ELR (cell line): ENCODE results near the gene OR2T3.
"Not testable (repeated sequence)": the region's sequence is repeated elsewhere in the genome, so short reads cannot be mapped to it uniquely, and the experiment has no call there.

Experiments used
- DNase-seq: peaks from one replicate; pipeline ENCODE4 v3.0.0-alpha.2; 2015; ENCODE audit warnings: low read depth

OR2T3 gene

GRCh38 chr1:248472111-248472510 is 1.0 kb upstream of the OR2T3 start:
- DNase-seq = not testable (repeated sequence)

GRCh38 chr1:248475660-248476059 is 2.5 kb downstream of the OR2T3 start:
- DNase-seq = not testable (repeated sequence)

- not testable (repeated sequence) for DNase-seq
These were observed 8.8 kb downstream of the OR2T3 start for GRCh38 chr1:248481686-248482579.

GRCh38 chr1:248488289-248488688 is 15.1 kb downstream of the OR2T3 start, which contains the start of gene OR2T5:
TSS of gene OR2T5 (plus strand) at chr1:248488589. CDS start at chr1:248488589, 0 bp downstream.
- not testable (repeated sequence) for DNase-seq

GRCh38 chr1:248496661-248497060 is 23.5 kb downstream of the OR2T3 start:
- not testable (repeated sequence) for DNase-seq

GRCh38 chr1:248500305-248501035 is 27.3 kb downstream of the OR2T3 start:
- DNase-seq = not testable (repeated sequence)

GRCh38 chr1:248507773-248508172 is 34.6 kb downstream of the OR2T3 start, which contains the start of gene OR2G6:
TSS of gene OR2G6 (plus strand) at chr1:248508073. CDS start at chr1:248521647, 13,574 bp downstream.
- not testable (repeated sequence) for DNase-seq

GRCh38 chr1:248510217-248510616 is 37.1 kb downstream of the OR2T3 start:
- not testable (repeated sequence) for DNase-seq

- no peak for DNase-seq
These were observed 48.7 kb downstream of the OR2T3 start for GRCh38 chr1:248521856-248522255.
